NCI-H82 (cell line): ENCODE measurements around the gene PBX1.
A peak's percentile ranks its signal among the peaks of the same experiment; 100 is the strongest.
"Not testable (repeated sequence)": the region's sequence is repeated elsewhere in the genome, so short reads cannot be mapped to it uniquely, and the experiment has no call there.

ENCODE experiments used
- DNase-seq: peaks from one replicate; lab custom pipeline; 2025; lab: John Stamatoyannopoulos, UW

Gene PBX1

GRCh38 chr1:164590592-164590991 is 31.6 kb downstream of the PBX1 start:
- no peak for DNase-seq

GRCh38 chr1:164591858-164592257 is 32.9 kb downstream of the PBX1 start:
- no peak for DNase-seq

- DNase-seq: no peak
Observed at GRCh38 chr1:164592634-164593033, 33.6 kb downstream of the PBX1 start.

- DNase-seq: no peak
Observed at GRCh38 chr1:164595212-164595611, 36.2 kb downstream of the PBX1 start.

GRCh38 chr1:164596172-164596571 is 37.2 kb downstream of the PBX1 start:
- DNase-seq: no peak

GRCh38 chr1:164598719-164599118 is 39.7 kb downstream of the PBX1 start:
- DNase-seq: no peak

GRCh38 chr1:164599272-164599671 is 40.3 kb downstream of the PBX1 start:
- DNase-seq: no peak

- DNase-seq: peak; percentile 98
Observed at GRCh38 chr1:164601399-164602100, 42.6 kb downstream of the PBX1 start.

GRCh38 chr1:164602101-164602422 is 43.1 kb downstream of the PBX1 start:
- DNase-seq: no peak

- peak; percentile 32 for DNase-seq
Observed at GRCh38 chr1:164602480-164603093, 43.6 kb downstream of the PBX1 start.

GRCh38 chr1:164603805-164604204 is 44.8 kb downstream of the PBX1 start:
- not testable (repeated sequence) for DNase-seq

- no peak for DNase-seq
Observed at GRCh38 chr1:164604541-164604940, 45.6 kb downstream of the PBX1 start.

- DNase-seq: no peak
Observed at GRCh38 chr1:164605254-164606091, 46.5 kb downstream of the PBX1 start.

GRCh38 chr1:164607351-164607750 is 48.4 kb downstream of the PBX1 start:
- no peak for DNase-seq

GRCh38 chr1:164608651-164609057 is 49.7 kb downstream of the PBX1 start:
- DNase-seq: no peak

GRCh38 chr1:164609089-164609488 is 50.1 kb downstream of the PBX1 start:
- no peak for DNase-seq

- DNase-seq: no peak
Observed at GRCh38 chr1:164610538-164611222, 51.7 kb downstream of the PBX1 start.

GRCh38 chr1:164611754-164612642 is 53.0 kb downstream of the PBX1 start:
- no peak for DNase-seq

GRCh38 chr1:164613176-164613575 is 54.2 kb downstream of the PBX1 start:
- no peak for DNase-seq

- DNase-seq: no peak
Observed at GRCh38 chr1:164614316-164614715, 55.3 kb downstream of the PBX1 start.
